HG03575 (cell line): ENCODE measurements around the gene S100A1.
"Not testable (repeated sequence)": the region's sequence is repeated elsewhere in the genome, so short reads cannot be mapped to it uniquely, and the experiment has no call there.

Experiments
- ATAC-seq: cut with Tn5 transposase; IDR thresholded peaks from one replicate; pipeline ENCODE4 v1.9.1; 2021; ENCODE audit not compliant: unreplicated experiment, insufficient number of reproducible peaks, low FRiP score; ENCODE audit errors: extremely low read depth

S100A1 gene

GRCh38 chr1:153646672-153647345 is 18.6 kb downstream of the S100A1 start:
- no peak for ATAC-seq

DNA sequence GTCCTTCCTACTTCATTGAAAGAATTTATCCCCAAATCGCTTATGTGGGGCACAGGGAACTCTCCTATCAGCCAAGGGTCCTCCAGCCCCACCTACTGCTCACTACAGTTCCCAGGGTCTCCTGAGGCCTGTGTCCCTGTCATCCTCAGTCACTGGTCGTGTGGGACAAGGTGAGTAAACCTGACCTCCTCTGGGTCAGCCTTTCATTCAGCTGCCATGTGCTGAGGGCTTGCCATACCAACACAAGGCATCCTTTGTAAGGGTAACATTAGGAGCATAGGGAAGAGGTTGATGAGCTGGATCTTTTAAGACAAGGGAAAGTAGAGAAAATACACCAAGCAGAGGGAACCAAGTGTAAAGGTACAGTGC is 19.1 kb downstream of the S100A1 start:
- no peak for ATAC-seq

GRCh38 chr1:153648000-153648643 is 19.9 kb downstream of the S100A1 start:
- ATAC-seq, result no peak

- no peak for ATAC-seq
Measured at GRCh38 chr1:153649137-153649862, 21.1 kb downstream of the S100A1 start.

- no peak for ATAC-seq
Measured at GRCh38 chr1:153649863-153650235, 21.6 kb downstream of the S100A1 start.

DNA sequence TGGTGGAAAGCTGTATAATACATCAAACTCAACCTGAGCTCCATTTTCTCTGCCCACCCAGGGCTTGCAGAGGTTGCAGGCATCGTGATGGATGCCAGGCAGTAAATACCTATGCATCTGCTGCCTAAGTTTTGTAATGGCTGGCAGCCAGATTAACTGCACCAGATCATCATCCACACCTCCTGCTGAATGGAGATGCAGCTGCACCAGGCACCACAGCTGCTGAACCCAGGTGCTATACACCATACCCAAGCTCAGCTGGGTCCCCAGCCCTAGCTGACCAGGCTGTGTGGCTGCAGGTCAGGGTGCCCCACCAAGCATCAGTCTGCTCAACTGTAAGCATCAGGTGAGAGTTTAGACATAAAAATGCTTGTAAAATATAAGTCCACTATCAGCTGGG is 23.5 kb downstream of the S100A1 start:
- ATAC-seq, result no peak

DNA sequence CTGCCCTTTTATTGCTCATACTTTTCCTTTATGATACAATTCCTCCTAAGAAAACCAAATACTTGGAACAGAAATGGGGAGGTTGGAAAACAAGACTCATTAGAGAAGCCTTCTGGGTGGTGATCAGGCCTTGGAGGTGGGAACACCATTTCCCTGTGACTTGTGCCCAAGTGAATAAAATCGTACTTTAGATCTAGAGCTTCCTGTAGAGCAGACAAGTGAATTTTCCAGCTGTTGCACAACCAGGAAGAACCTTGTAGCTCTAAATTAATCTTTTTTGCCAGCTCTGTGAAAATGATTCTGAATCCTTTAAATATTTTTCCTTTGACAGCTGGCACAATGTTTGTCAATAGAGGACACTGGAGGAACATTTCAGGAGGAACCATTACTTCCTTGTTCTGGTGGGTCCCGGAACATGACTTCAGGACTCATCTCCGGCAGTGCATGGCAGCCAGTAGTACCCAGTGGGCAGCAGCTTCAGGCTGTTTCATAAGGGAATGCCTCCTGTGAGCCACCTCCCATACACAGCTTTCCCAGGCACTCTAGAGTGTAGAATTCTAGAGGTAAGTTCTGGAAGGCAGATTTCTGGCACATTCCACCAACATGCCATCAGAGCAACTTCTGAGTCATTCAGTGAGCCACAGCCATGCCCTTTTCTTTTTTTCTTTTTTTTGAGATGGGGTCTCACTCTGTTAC is 24.7 kb downstream of the S100A1 start:
- ATAC-seq, result no peak

DNA sequence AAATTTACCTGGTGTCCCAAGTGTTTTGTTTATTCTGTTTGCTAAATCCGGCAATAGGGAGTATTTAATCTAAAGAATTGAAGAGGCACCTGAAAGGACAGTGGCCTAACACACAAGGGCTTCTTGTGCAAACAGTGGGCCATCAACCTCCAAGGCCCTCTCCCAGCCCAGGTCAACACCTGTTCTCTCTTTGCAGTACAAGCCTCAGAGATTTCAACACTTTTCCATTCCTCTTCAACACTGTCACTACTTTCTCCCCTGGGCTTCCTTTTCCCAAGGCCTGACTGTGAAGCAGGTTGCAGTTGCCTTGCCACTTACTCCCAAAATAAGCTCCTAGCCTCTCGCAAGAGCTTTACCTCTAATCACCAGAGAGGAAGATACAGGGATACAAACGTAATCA is 27.1 kb downstream of the S100A1 start:
- no peak for ATAC-seq

DNA sequence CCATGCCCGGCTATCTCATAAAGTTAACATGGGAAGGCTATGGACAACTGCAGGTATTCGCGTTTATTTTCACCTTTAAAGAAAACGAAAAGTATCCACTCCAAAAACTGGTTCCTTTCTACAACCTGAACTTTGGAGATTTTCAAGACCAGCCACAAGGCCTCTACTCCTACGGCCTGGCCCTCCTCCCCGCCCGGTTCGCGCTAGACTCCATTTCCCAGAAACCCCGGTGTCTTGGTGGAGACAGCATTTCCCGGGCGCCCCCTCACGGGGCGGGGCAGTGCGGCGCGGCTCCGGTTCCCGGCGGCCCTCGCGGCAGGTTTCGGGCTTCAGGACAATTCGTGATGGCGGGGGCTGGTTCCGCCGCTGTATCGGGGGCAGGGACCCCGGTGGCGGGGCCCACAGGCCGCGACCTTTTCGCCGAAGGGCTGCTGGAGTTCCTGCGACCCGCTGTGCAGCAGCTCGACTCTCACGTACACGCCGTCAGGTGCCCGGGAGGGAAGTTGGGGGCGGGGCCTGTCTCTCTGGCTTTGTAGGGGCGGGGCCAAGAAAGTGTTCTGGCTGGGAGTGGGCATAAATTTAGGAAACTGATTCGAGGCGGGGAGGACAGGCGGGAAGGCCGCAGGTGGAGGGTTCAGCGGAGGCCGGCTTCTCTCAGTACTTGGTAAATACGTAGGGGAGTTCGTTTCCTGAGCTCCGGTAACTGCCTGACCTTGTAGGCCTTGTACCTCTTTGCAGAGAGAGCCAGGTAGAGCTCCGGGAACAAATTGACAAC is 30.4 kb downstream of the S100A1 start, which contains the start of gene SNAPIN:
Gene SNAPIN (plus strand): TSS at position 304 of the 775 bp plus-strand sequence. CDS start 41 bp downstream, at position 345.
- ATAC-seq, result no peak

- no peak for ATAC-seq
Measured at GRCh38 chr1:153659175-153659534, 30.9 kb downstream of the S100A1 start.

- ATAC-seq, result no peak
Measured at GRCh38 chr1:153659656-153660055, 31.4 kb downstream of the S100A1 start.

DNA sequence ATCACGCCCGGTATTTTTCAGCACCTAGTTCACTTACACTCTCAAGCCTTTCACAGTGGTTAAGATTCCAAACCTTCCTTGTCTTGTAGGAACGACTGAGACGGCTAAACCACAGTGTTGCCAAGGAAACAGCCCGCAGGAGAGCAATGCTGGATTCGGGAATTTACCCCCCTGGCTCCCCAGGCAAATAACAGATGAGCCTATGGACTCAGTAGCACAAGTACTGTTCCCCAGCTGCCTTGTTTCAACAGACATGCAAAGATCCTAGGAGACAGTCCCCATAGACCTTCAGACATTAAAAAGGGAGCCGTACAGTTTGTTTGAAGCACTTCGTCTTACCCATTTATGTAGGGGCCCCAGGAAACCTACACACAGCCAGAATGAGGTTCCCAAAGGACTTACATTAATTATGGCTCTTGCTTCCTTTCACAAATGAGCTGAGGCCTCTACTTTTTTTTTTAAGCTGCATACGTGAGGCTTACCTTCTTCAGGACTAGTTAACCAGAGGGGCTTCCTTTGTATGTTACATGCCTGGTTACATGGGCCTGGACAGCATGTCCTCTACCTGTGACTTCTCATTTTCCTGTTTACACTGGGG is 33.0 kb downstream of the S100A1 start:
- no peak for ATAC-seq

GRCh38 chr1:153662269-153662668 is 34.0 kb downstream of the S100A1 start:
- ATAC-seq, result no peak

GRCh38 chr1:153663211-153663610 is 35.0 kb downstream of the S100A1 start:
- no peak for ATAC-seq

- no peak for ATAC-seq
Measured at GRCh38 chr1:153667439-153667838, 39.2 kb downstream of the S100A1 start.

GRCh38 chr1:153668672-153669071 is 40.4 kb downstream of the S100A1 start:
- ATAC-seq, result not testable (repeated sequence)

- ATAC-seq, result no peak
Measured at GRCh38 chr1:153669606-153670005, 41.4 kb downstream of the S100A1 start.

DNA sequence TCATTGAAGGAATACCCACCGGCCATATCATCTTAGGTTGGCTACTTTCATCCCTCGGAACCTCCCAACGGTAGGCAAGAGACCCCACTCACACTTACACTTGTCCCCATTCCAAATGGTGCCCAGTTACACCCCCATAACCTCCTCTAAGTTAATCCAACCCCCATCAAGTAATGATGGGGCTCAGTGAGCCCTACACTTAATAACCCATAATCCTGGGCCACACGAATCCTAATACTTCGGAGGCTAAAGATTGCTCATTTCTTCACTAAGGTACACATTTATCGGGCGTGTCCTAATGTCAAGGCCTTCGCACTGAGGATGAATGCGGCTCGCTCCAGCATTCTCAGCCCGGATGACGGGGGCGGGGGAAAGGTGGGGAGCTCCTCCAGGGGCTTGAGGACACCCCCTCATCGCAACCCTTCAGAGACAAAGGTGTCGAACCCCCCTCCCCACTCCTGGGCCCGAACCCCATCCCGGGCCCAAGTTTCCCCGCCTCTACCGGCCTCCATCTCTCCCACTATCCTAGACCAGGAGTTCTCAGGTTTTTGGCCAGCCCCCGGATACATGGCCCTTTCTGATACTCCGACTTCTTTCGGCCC is 42.1 kb downstream of the S100A1 start:
- ATAC-seq, result no peak
